ENCODE results near the gene ARHGDIA.

ARHGDIA gene

DNA sequence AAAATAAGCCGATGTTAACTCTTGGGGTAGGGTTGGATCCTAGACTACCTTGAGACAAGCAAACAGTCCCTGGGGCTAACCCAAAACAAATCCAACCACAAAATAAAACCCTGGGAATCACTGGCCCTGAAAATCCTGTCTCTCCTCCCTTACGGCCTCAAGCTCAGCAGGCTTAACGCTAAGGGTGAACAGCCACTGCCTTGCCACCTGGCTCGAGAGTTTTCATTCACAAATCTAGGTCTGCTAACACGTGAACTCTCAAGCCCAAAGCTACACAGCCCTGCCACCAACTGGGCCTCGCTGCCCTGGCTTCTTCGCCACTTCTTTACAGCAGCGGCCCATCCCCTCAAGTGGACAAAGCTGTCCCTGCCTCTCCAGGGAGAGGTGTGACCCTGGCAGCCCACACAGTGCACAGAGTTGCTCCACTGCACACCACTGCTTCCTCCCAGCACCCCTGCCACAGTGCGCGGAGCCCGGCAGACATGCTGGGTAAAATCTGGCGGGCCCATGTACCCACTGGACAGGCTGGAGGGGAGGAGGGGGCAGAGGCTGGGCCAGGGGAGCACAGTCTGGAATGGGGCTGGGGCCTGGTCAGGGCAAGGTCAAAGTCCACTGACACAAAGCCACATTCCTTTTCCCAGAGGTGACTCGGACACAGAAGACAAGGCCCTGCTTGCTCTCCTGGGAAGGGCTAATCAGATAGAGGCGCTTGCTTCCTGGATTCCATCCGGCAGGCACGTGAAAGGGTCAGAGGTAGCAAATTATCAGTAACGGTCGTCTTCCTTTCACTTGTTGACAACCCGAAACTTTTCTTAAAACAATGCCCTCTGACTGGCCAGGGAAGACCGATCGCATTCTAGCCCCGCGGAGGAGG is 39.1 kb upstream of the ARHGDIA start:
- Mint-ChIP-seq H3K4me1 (peaks cover 41% of the 10 kb centered on the region), H3K4me3 (peak overlapping the region; percentile 77 to 85)
- no peak for ATAC-seq

DNA sequence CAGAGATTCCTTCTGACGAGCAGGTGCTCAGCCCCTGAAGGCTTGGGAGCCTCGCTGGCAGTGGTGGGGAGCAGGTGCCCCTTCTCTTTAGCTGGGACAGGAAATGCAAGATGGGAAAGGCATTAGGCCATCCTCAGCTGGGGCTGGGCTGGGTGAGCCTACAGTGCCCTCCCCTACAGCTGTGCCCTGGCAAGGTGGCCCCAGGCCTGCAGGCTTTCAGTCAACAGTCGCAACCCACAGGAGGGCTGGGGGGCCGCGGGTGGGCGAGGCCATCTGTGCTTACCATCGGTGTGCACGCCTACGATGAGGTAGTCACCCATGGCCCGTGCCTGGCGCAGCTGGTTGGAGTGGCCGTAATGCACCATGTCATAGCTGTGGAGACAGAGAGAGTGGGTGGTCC is 38.1 kb upstream of the ARHGDIA start:
- DNase-seq, result no peak
- no peaks in the 10 kb centered on the region for H3K27me3 Mint-ChIP-seq
- no peak overlapping the region for H3K4me3 Mint-ChIP-seq

More for the DNA sequence above, 39.1 kb upstream of the ARHGDIA start:
- no peaks in the 10 kb centered on the region for H3K9me3 Mint-ChIP-seq
- no peak for DNase-seq
- H3K27me3 Mint-ChIP-seq, result no peaks in the 10 kb centered on the region
- peak overlapping the region in 1 of 2 donors; percentile 48 for H3K27ac Mint-ChIP-seq

DNA sequence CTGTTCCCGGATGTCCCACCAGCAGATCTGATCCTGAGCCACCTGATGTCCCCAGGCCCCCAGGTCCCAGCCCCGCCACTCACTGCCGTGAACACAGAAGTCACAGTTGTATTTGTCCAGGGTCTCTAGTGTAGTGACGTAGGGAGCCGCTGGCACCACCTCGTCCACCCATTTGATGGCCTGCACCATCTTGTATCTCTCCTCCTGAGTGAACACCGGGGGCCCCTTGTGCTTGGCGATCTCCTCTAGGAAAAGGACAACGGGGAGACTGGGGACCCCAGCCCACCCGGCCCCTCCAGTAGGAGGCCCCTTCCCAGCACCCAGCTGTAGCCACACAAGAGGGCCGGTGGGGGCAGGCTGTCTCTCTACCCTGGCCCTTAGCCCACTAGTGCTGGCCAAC is 37.7 kb upstream of the ARHGDIA start:
- ATAC-seq, result no peak
- DNase-seq, result no peak
- H3K4me3 Mint-ChIP-seq, result no peak overlapping the region
- no peaks in the 10 kb centered on the region for H3K9me3 Mint-ChIP-seq
- peaks cover 36% of the 10 kb centered on the region for H3K4me1 Mint-ChIP-seq
- no peaks in the 10 kb centered on the region for H3K27me3 Mint-ChIP-seq
- H3K27ac Mint-ChIP-seq, result no peak overlapping the region

More for the DNA sequence above, 38.1 kb upstream of the ARHGDIA start:
- no peak for ATAC-seq
- no peak overlapping the region for H3K27ac Mint-ChIP-seq
- peaks cover 36% of the 10 kb centered on the region for H3K4me1 Mint-ChIP-seq
- H3K9me3 Mint-ChIP-seq, result no peaks in the 10 kb centered on the region

DNA sequence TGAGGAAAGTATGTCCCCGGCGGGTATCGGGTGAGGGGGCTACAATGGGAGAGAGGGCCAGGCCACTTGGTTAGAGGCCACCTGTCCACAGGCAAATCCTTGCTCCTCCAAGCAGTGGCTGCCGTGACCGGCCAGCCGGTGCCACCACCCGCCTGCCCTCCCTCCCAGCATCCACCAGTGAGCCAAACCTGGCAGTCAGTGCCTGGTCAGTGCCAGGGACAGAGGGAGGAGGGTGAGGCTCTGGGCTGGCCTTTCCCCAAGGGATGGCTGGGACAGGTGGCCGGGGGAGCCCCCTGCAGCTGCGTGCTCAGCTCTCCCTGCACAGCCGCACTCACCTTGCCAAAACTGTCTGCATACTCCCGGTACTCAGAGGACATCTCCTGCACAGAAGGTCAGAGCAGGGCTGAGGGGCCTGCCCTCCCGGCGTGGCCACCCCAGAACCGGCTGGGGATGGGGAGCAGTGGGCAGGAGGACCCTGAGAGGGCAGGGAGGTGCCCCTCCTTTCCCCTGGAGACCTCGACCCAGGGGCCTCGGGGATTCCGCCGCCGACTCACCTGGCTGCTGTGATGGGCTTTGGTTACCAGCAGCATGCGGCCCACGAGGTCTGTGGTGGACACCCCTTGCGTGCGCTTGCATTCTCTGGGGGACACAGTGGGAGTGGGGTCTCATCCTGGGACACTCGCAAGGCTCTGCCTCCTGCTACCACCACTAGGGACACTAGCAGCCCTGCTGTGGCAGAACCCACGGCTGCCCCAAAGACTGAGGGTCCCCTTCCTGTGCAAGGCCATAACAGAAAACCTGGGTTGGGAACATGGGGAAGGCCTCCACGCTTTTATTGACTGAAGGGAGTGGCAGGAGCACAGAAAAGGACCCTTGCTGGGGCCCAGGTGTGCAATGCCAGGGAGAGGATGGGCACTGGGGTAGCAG is 36.3 kb upstream of the ARHGDIA start:
- Mint-ChIP-seq H3K27me3 (no peaks in the 10 kb centered on the region), H3K4me3 (no peak overlapping the region), H3K9me3 (no peaks in the 10 kb centered on the region), H3K4me1 (peaks cover 25% of the 10 kb centered on the region), H3K27ac (no peak overlapping the region)
- ATAC-seq, result no peak
- DNase-seq, result no peak

DNA sequence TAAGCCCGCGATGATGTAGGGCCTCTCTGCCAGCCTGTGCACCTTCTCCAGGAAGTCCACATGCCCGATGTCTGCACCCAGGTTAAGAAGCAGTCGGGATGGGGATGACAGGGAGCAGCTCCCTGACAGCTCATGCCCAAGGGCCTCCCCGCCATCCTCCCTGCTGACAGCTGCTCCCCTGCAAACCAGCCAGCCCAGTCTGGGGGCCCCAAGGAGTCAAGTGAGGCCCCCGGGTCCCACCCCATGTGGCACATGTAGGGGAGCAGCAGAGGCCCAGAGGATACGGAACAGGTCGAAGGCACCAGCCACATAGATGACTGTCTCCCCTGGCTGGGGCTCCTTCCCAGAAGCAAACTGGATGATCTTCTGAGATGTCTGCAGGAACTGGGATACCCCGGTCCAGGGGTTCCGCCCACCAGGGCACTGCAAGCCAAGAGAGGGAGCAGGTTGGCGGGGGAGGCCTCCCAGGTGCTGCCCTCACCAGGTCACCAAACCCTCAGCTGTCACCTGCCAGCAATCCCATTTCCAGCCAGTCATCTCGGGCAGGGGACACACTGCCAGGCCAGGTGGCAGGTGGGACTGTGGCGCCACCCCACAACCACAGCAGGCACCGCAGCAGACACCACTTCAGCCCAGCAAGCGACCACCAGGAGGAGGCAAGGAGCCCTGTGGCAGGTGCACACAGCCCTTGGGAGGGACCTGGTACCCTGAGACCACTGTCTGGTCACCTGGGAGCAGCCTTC is 35.5 kb upstream of the ARHGDIA start:
- Mint-ChIP-seq H3K9me3 (no peaks in the 10 kb centered on the region), H3K4me1 (peaks cover 17% of the 10 kb centered on the region), H3K4me3 (no peak overlapping the region), H3K27me3 (peaks cover 1% of the 10 kb centered on the region), H3K27ac (no peak overlapping the region)
- DNase-seq (no peak), ATAC-seq (no peak)

DNA sequence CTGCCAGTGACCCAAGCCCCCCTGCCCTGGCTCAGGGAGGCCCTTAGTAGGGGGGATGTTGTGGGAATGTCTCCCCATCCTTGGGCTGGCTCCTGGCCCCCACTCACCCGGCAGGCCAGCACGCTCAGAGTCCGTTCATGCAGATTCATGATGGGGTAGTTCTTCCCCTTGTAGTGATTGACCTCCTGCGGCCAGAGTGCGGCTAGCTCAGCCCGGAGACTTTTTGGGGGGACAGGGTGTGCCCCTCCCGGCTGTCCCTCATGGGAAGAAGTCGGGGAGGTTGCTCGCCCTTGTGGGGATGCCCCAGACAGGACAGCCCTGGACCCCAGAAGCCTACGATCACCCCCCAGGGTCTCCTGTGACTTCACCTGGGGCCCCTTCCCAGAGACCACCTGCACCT is 34.9 kb upstream of the ARHGDIA start:
- DNase-seq, result no peak
- Mint-ChIP-seq H3K4me1 (peaks cover 20% of the 10 kb centered on the region), H3K27ac (no peak overlapping the region), H3K9me3 (no peaks in the 10 kb centered on the region), H3K4me3 (no peak overlapping the region), H3K27me3 (peaks cover 8% of the 10 kb centered on the region)
- ATAC-seq, result no peak

DNA sequence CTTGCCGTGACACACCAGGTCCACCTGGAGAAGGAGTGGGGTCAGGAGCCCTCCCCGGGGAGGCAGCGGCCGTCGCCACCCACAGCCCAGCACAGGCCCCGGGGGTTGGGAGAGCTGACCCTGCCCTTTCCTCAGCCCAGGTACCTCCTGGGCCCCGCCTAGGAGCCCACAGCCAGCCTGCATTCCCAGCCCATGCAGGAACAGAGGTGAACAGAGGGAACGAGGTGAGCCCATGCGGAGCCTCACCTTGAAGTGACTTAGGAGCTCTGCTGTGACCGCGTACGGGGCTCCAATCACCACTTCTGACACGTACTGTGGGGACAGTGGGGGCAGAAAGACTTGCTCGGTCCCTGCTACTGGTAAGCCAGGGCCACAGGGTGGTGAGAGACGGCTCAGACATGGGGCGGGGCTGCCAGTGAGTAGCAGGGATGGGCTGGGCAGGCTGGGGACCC is 34.3 kb upstream of the ARHGDIA start:
- peaks cover 13% of the 10 kb centered on the region for H3K27me3 Mint-ChIP-seq

DNA sequence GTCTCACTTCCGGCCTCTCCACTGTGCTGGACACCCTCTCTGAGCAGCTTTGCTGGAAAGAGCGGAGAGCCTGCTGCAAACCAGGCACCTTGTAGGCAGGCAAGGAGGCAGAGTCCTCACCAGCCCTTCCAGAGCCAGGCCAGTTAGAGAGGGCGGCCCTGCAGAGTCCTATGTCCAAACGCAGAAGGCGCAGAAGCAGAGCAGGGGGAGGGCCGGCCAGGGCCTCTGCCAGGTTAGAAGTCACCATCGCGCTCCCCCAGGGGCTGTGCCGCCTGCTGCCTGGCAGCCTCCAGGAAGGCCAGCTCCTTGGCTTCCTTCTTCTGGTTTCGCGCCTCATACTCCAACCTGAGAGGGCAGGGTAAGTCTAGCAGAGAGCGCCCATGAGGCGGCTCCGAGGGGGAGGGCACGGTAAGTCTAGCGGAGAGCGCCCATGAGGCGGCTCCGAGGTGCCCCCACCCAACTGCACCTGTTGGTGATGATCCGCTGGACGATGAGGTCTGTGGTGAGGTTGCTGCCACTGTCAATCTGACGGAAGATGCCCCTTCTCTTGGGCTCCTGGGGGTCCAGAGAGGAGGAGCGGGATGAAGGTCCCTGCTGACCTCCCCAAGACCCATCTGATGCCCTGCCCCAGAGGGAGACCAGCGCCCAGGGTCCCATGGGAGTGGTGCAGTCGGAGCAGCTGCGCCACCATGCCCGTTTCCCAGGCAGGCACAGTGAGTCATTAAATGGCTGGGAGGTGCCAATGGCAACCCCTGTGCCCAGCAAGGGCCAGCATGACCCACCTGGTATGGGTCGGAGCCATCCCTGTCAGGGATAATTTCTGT is 33.7 kb upstream of the ARHGDIA start:
- ATAC-seq, result no peak
- Mint-ChIP-seq H3K4me3 (no peak overlapping the region), H3K9me3 (no peaks in the 10 kb centered on the region), H3K4me1 (peaks cover 18% of the 10 kb centered on the region), H3K27me3 (peaks cover 13% of the 10 kb centered on the region), H3K27ac (no peak overlapping the region)
- no peak for DNase-seq

More for the DNA sequence above, 34.3 kb upstream of the ARHGDIA start:
- DNase-seq (no peak), ATAC-seq (no peak)
- Mint-ChIP-seq H3K4me3 (no peak overlapping the region), H3K9me3 (no peaks in the 10 kb centered on the region), H3K27ac (no peak overlapping the region), H3K4me1 (peaks cover 24% of the 10 kb centered on the region)

DNA sequence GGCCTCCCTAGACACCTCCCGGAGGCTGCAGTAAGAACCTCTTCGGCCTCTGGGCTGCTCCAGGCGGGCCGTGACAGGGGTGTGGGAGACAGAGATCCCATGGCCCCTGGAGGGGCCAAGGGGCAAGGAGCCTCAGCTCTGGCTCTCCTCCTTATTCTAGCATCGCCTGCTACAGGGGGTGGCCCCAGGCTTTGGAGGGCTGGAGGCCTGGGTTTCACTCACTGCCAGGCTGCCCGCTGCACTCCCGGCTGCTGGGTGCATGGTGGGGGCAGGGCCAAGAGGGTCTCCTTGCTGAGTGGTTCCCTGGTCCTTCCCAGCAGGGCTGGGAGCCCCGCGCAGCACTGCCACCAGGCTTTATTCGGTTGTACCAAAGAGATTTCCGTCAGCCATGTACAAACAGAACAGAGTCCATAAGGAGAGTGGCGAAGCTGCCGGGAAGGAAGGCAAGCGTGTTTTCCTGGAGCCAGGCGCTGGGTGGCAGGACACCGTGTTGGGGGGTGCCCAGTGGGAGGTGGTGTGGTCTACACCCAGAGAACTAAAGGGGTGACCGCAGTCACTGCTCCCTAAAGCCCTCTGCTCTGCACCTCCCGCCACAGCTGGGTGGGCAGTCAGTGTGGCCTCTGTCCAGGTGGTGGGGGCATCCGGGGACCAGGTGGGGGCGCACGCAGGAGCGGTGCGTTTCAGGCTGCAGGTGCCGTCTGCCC is 32.9 kb upstream of the ARHGDIA start:
- Mint-ChIP-seq H3K4me3 (no peak overlapping the region), H3K27ac (no peak overlapping the region), H3K27me3 (peaks cover 13% of the 10 kb centered on the region), H3K9me3 (no peaks in the 10 kb centered on the region), H3K4me1 (peaks cover 10% of the 10 kb centered on the region)
- DNase-seq (no peak), ATAC-seq (no peak)

DNA sequence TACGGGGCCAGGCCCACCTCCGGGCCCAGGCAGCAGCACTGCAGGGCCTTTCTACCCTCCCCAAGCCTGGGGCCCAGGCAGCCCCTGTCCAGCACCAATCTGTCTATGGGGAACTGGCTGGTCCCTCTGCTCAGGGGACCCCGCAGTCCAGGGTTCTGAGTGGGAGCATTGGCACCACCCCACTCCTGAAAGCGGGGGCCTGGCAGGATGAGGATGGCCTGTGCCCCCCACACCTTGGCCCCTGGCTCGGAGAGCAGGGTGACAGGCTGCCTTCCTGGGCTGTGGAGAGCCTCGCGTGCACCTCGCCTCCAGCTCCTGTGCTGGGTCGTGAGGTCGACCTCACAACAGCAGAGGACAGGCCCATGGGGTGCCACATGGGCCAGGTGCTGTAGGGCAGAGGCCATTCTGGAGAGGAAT is 32.3 kb upstream of the ARHGDIA start:
- no peak overlapping the region for H3K4me3 Mint-ChIP-seq
- ATAC-seq, result no peak
- H3K27ac Mint-ChIP-seq, result no peak overlapping the region
- DNase-seq, result no peak
- peaks cover 13% of the 10 kb centered on the region for H3K27me3 Mint-ChIP-seq
- H3K9me3 Mint-ChIP-seq, result no peaks in the 10 kb centered on the region
- peaks cover 10% of the 10 kb centered on the region for H3K4me1 Mint-ChIP-seq

DNA sequence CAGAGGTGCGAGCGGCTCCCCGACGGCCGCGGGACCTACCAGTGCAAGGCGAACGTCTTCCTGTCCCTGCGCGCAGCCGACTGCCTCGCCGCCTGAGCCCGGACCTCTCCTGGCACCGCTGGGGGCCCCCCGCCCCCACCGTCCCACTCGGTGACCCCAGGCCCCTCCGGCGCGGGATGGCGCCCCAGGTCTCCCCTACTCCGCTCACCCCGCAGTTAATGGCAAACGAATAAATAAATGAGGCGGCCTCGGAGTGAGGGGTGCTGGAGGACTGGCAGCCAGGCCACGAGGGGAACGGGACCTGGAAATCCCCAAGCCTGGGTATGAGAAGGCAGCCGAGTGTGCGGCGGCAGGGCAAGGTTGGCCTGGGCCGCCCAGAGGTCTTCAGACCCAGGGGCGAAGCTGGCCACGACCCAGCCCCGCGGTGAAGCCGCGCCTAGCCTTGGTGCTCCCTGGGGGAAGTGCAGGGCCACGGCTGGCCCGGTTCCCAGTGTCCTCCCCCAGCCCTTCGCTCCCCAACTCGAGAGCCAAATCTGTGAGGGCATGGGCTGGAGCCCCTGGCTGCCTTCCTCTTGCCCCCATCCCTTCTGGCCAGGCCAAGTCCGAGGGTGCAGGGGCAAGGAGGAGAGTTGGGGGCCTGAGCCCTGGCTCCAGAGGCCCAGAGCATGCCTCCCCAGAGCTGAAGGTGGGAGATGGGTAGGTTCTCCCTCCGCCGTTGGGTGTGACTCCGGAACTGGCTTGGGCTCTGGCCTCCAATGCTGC is 31.7 kb upstream of the ARHGDIA start:
- Mint-ChIP-seq H3K9me3 (no peaks in the 10 kb centered on the region), H3K27ac (no peak overlapping the region), H3K27me3 (peaks cover 13% of the 10 kb centered on the region), H3K4me1 (peaks cover 10% of the 10 kb centered on the region), H3K4me3 (peak overlapping the region in 1 of 2 donors; percentile 57)
- ATAC-seq (peak; percentile 49), DNase-seq (no peak)

DNA sequence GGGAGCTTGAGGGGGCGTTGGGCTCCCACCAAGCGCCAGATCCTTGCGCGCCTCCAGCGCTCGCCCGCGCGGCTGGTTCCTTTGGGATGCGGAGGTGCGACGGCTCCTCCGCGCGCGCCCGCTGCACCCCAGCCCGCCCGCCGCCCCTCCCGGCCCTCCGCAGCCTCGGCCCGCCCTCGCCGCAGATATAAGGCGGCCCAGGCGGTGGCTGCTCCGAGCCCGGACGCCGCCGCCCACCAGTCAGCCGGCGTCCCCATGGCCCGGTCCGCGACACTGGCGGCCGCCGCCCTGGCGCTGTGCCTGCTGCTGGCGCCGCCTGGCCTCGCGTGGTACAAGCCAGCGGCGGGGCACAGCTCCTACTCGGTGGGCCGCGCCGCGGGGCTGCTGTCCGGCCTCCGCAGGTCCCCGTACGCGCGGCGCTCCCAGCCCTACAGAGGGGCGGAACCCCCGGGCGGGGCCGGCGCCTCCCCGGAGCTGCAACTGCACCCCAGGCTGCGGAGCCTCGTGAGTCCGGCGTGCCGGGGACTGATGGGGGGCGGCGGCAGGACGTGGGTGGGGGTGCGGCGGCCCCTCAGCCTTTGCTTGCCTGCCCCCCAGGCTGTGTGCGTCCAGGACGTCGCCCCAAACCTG is 31.0 kb upstream of the ARHGDIA start, which contains the start of gene NPB:
Gene NPB (plus strand): TSS at position 216 of the 630 bp plus-strand sequence. CDS start 40 bp downstream, at position 256.
- Mint-ChIP-seq H3K4me3 (peak within 1 kb of the TSS in 1 of 2 donors; percentile 57), H3K9me3 (no peaks in the 10 kb centered on the region), H3K27ac (no peak within 1 kb of the TSS), H3K27me3 (peaks cover 13% of the 10 kb centered on the region), H3K4me1 (peaks cover 10% of the 10 kb centered on the region)
- DNase-seq (no peak), ATAC-seq (peak; percentile 52)
